GM18519 (cell line): ENCODE results near the gene TWIST1.

ENCODE experiments used
- ATAC-seq: cut with Tn5 transposase; IDR thresholded peaks from one replicate; pipeline ENCODE4 v1.9.1; 2021; ENCODE audit warnings: mild to moderate bottlenecking, moderate library complexity; ENCODE audit not compliant: unreplicated experiment, low FRiP score

Gene TWIST1

DNA sequence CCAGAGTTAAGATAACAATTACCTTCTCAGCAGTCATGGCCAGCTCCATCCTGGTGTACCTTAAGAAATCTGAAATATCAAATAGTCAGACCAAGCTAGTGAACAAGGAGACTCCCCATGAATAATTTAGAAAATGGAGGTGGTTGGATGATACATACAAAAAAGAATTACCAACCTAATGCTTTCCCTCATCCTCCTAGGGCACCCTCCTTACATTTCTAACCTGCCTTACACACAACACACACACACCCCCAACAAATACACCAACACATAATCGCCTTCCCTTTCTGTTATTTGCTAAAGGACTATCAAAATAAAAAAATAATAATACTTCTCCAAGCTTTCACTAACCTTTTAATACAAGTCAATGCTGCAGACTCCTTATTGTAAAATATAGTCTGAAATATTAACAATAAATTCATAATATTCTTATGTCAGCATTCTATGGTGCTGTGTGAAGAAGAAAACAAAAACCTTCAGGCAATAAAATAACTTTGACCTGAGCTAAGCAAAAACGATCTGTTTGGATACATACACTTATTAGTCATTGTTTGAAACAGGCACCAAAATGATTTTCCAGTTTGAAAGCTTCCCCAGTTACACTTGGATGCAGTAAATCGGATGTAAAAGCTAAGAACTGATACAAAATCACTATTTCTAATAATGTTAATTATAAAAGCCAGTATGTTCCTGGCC lies 3.4 kb downstream of the TWIST1 start:
- no peak for ATAC-seq

- ATAC-seq: no peak
Measured at GRCh38 chr7:19113002-19113350, 4.5 kb downstream of the TWIST1 start.

DNA sequence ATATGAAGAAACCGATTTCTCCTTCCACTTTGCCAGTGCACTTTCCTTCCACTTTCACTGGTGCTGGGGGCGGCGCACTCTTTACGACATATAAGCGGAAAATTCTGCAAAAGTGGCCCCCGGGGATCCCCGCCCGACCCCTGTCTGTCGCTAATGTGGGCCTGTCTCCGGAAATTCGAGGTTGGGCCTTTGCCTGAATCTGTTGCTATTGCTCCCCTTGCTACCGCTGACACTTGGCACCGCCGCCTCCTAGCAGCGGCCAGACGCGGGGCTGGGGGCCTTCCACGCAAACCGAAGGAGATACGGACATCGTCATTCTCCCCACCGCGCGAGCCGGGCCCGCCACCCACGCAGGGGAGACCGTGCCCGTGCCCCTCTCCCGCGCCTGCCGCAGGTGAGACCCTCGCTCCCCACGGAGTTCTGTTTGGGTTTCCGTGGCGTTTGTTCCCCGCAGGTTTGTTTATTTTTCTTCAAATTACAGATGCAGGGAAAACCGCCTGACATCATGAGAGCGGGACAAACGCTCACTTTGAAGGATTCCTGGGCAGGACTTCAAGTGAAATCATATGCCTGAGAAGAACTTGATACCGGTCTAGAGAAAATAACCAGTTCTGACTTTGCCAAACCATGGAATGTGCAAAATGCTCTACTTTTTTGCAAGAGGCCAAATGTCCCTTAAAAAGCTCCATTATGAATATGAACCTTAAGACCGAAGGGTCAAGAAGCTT lies 5.0 kb downstream of the TWIST1 start:
- ATAC-seq: no peak

GRCh38 chr7:19111474-19112273 lies 5.8 kb downstream of the TWIST1 start:
- ATAC-seq: no peak

DNA sequence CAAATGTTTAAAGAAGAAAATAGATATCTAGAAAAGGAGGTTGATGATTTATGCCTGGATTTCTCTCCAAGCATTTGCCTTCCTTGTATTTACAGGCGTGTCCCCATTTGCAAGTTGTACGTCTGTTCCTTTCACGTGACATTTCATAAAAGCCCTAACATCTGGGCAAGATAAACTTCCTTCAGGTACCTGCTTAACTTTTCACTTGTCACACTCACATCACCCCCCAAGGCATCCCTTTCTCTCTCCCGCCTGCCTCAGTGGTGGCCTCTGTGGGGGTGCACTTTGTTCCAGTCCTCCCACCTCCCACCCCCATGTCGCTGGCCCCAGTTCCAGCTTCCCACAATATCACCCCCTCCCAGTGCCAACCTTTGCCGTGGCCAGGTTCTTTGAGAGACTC lies 6.7 kb downstream of the TWIST1 start:
- ATAC-seq: no peak

- no peak for ATAC-seq
Measured at GRCh38 chr7:19110026-19110730, 7.3 kb downstream of the TWIST1 start.

- ATAC-seq: no peak
Measured at GRCh38 chr7:19109000-19109946, 8.2 kb downstream of the TWIST1 start.

- no peak for ATAC-seq
Measured at GRCh38 chr7:19107356-19108146, 9.9 kb downstream of the TWIST1 start.

- no peak for ATAC-seq
Measured at GRCh38 chr7:19107081-19107355, 10.4 kb downstream of the TWIST1 start.

- no peak for ATAC-seq
Measured at GRCh38 chr7:19106241-19107080, 11.0 kb downstream of the TWIST1 start.

- no peak for ATAC-seq
Measured at GRCh38 chr7:19105546-19105945, 11.9 kb downstream of the TWIST1 start.

- ATAC-seq: no peak
Measured at GRCh38 chr7:19104811-19105210, 12.6 kb downstream of the TWIST1 start.

DNA sequence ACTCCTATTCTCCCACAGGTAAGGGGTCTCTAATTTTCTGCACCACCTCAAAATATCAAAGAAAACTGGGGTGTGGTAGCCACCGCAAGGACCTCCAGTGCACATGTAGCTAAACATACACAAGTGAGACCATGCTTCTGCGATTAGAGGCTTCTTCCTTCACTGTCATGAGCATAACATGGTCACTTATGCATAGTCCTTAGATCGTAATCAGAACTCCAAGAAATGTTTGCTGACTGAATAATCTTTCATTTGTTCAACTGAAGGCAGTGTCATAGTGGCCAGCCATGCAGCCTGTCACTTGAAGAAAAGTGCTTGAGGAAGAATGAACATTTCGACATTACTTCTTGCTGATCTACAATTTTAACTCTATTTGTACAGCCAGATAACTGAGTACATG lies 14.6 kb downstream of the TWIST1 start:
- no peak for ATAC-seq

DNA sequence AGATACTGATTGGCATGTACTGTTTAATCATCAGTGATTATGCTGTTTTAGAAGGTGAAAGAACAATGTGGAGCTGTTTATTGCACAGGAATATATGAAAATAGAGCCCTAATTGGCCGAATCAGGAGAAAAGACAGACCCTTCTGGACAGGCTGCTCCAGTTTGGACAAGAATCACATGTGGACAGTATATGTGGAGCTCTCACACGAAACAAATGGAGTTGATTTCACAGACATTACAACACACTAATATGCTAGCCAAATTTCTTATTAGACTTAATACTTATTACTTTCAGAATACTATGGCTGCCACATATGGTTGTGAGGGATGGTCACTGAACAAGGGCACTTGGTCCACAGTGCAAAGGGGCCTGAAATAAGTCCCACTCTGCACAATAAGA lies 15.5 kb downstream of the TWIST1 start:
- ATAC-seq: no peak

- ATAC-seq: no peak
Measured at GRCh38 chr7:19101472-19101871, 16.0 kb downstream of the TWIST1 start.

DNA sequence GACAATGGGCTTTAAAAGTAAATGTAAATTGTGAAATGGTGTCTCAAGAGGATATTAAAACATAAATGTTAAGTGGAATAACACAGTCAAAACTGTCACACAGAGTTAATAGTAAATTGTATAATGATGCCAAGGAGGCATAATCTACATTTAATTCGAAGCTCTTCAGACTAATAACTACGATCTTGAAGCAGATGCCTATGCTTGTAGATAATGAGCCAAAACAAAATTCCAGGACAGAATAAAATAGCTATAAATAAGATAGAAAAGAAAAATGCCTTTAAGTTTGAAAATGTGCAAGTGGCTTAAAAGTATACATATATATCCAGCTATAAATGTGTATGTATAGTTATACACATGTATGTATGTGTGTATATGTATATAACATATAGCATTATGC lies 17.5 kb downstream of the TWIST1 start:
- no peak for ATAC-seq

DNA sequence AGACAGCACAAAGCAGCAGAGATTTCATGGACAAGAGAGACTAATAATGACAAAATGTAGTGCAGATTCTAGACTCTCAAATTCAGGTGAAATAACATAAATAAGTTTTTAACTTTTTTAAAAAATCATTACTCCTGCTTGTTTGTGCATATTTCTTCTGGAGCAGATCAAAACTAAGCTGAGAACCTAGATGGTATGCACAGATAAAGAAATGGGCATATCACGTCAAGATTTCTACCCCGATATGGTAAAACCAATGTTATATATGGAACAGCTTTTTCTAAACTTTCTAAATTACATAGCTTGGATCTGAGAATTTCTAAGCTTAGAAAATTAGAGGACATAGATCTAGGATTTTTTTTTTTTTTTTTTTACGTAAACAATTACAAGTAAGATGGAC lies 18.2 kb downstream of the TWIST1 start:
- no peak for ATAC-seq

- no peak for ATAC-seq
Measured at GRCh38 chr7:19098510-19098909, 18.9 kb downstream of the TWIST1 start.
